CD4-positive, alpha-beta T cell treated with Interleukin-17A for 4 hours (primary cell): ENCODE results near the gene KLF15.

Experiments
- DNase-seq: peaks from one replicate; pipeline ENCODE4 v3.0.0-alpha.2; 2020; ENCODE audit warnings: mixed read lengths

Gene KLF15

DNA sequence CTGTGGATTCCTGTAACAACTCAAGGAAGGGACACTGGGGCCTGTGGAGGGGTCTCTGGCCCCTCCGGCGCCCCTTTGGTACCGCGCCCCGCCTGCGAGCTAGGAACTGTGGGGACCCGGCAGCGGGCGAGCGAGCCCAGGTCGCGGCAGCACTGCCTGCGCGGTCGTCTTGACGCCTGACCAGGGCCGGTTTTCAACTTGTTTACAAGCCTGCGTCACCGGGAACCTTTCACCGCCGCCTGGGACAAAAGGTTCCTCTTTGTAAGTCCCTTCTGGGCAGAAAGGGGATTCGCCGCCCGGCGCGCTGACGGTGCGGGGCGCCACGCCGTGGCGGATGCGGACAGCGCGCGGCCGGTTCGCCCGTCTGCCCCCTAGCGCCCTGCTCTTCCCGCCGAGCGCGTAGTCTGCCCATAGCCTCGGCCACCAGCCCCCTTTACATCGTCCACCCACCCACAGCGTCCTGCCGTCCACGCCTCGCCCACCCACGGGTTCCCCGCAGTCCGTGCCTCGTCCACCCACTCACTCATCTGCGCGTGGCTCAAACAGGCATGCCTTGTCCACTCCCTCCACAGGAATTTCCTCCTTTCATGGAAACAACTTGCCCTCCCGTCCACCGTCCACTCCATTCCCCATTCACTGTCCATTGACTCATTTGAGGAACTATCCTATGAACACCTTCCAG is 32.0 kb upstream of the KLF15 start:
- peak; percentile 36 for DNase-seq

DNA sequence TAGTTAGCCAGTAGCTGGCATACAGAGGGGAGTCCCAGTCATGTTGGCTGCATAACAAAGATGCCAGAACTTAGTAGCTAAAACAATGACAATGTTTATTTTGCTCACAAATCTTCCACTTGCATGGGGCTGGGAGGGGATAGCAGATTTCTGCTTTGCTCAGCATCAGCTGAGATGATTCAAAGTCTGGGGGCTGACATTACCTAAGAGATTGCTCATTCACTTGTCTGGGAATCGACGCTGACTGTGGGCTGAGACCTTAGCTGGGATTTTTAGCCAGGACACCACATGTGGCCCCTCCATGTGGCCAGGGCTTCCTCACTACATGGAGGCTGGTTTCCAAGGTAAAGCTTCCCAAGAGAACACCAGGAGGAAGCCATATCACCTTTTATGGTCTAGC is 24.8 kb upstream of the KLF15 start:
- DNase-seq: no peak

DNA sequence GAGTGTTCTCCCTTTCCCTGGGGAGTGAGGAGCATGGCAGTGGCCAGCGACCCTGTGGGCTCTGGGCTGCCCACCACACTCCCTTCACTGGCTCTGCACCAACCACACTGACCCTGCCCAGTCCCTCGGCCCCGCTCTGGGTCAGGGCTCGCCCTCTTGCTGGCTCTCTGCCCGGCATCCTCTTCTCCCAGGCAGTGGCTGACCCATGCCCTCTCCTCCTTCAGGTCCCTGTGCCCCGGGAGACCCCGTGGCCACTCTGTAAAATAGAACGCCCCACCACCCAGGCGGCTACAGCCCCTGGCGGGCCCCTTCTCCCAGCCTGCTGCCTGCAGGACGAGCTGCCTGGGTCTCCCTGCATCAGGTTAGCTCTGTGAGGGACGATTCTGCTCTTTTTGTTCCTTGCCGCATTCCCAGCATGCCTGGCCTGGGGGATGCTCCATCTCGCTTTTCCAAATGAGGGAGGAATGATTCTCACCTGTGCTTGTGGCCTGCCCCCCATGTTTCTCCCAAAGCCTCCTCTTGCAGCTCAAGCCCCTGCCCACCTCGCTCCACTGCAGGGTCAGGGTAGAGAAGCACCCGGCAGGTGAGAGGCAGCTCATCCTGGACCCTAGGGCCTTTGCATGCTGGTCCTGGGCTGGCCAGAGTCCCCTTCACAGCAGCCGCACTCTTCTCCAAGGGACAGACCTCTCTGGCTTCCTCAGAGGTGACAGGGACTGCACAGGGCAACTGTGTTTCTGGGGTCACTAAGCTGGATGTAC is 23.0 kb upstream of the KLF15 start:
- no peak for DNase-seq

DNA sequence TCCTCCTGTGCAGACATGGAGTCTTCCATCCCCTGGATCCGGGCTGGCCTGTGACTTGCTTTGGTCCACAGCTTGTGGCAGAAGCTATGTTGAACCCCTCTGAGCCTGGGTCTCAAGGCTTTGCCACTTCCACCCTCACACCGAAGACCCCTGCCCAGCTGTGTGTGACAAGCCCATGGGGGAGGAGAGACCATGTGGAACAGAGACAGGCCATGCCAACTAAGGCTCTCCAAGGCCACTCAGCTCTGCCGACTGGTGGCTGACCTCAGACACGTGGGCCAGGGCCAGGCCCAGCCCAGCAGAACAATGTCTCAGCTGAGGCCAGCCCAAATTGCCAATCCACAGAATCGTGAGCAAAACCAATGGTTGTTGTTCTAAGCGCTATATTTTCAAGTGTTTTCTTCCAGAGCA is 21.1 kb upstream of the KLF15 start:
- DNase-seq: no peak

DNA sequence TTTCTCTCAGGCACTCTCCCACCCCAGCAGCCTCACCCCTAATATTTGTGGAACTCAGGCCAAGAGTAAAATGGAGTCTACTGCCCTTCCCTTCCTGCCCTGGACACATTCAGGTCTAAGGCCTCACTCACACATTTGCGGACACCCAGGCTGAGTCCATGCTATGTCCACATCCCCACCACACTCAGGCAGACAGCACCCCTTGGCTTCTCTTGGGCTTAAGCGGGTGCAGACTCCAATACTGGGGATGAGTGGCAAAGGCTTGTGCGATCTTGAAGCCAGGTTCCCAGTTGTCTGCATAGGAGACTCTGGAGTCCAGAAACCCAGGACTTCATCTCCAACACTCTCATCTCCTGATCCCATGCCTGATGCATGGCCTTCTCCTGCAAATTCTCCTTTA is 20.0 kb upstream of the KLF15 start:
- DNase-seq: no peak

DNA sequence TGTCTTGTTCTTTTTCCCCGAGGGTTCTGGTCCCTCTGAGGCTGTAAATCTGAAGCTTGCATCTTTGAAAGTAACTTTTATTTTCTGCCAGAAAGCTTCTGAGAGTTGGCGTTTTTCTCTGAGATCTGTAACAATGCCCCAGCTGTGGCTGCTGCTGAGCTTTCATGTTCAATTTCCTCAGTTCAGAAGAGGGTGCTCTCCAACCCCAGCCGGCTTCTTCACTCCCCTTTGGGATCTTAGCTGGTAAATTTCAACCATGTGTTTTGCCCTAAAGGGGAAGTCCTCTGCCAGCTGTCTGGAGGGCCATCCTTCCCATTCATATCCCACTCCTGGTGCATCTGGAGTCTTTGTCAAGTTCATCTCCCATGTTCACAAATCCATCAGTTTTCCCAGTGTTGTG is 19.2 kb upstream of the KLF15 start:
- DNase-seq: no peak

DNA sequence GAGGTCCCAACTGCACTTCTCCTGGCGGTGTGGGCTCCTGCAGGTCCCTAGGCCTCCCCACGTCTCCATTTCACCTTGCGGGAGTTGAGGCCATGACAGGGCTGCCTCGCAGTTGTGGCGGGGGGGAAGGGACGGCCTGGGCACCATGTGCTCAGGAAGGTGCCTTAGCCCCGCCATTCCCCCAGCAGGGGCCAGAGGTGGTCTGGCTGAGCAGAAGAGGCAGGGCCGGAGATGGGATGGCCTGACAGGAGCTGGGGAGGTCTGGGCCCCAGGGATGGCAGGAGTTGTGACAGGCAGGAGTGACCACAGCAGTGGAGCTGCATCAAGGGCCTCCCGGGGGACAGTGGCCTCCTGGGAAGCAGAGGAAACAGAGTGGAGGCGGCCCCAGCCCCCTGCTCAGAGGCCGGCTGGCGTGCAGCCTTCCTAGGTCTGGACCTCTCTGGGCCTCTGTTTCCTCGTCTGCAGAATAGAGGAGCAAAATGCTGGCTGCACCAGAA is 18.7 kb upstream of the KLF15 start:
- no peak for DNase-seq

DNA sequence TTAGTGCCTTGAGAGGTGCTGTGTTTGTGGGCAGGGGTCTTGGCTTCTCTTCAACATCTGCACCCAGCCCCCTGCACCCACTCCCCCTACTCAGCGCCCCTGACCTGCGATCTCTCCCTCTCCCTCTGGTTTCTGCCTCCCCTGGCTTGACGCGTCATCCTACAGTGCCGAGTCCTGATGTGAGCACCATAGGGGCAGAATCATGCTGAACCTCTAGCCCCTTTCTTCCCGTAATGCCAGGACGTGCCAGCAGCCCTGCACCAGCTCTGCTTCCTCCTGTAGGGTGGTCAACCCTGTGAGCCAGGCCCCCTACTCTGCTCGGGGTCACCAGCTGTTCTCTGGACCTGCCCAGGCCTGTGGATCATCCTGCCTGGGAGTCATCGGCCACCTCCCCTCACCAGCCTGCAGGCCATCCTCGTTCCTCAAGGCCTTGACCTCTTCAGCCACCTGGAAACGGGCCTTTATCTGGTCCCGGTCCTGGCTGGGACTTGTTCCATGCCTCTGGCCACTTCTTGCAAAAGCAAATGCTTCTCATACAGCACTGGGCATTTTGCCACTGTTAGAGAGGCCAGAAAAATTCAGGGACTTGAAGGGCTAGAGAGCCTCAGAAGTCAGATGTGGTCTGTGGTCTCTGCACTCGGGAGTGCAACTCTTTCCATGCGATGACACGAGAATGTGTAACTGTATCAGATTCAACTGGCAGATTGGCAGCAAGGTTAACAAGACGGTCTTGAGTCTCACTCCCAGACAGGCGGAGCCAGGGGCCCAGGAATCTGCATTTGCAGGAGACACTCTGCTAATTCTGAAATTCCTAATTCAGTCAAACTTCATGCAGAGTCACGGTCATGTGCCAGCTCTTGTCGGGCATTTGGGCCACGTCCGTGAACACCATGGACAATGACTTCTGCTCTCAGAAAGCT is 16.7 kb upstream of the KLF15 start:
- DNase-seq: no peak

DNA sequence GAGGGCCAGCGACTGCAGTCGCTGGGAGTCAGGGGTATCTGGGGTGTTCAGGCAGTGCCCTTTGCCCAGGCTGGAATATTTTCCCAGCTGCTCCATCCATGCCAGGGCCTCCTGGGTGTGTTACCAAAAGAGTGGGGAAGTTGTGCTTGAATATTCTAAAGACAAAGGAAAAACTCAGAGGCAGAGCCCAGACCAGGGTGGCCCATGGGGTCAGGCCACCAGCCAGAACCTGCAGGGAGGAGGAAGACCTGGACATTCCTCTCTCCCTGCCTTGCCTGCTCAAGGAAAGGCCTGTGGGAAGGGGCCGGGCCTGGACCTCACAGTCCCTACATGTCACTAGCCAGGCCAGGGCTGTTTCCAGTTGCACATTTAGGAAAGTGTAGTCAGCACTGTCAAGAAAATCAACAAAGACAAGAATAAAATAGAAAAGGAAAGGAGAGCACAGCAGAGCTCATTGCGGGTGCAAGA is 16.0 kb upstream of the KLF15 start:
- no peak for DNase-seq

DNA sequence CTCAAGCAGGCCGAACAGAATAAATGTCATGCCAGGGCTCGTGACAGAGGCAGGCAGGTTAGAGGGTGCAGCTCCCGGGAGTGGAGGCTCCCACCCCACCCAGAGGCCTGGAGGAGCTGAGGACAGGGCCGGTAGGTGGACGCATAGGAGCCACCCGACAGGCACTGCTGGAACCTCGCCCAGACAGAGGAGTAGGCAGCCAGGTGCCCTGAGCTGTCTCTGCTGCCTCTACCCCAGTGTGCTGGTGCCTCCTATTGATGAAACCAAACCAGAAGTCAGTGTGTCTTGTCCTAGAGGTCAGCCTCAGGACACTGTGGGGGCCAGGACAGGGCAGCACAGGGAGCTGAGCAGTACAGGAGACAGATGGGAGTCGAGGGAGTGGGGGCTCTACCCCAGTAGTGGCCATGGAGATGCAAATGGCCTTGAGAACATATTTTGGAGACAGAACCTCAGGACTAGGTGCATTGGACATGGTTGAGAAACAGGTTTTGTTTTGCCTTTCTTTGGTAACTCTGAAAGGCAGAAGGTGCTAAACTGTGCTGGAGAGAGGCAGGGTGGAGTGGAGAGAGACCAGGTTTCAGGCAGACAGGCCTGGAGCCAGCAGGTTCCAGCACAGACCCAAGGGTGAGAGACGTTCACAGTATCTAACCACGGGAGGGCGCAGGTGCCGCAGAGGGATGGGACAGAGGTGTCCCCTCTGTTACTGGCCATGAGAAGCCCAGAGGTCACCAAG is 15.4 kb upstream of the KLF15 start:
- no peak for DNase-seq

DNA sequence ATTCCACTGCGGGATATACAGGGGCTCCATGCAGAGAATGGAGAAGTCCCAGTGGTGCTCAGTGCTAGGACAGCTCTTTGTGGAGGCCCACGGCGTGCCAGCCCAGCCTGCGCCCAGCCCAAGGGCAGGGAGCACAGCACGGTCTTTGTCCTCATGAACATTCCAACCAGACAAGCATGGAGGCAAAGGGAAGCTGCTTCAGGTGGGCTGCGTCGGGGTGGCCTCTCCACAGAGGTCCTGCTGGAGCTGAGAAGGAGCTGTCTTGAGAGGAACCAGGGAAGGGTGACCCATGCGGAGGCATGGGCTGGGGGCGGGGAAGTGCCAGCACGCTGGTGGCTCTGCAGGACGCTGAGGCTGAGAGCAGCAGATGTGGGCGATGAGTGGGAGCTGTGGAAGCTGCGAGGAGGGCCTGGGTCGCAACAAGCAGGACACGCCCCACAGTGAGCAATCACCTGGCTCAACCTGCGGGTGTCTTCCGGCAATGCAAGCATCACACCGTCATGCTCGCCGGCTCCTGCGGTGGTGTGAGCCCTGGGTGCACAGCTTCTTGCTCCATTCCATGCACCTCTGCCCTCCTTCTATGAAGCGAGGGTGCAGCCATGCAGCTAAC is 14.0 kb upstream of the KLF15 start:
- no peak for DNase-seq

DNA sequence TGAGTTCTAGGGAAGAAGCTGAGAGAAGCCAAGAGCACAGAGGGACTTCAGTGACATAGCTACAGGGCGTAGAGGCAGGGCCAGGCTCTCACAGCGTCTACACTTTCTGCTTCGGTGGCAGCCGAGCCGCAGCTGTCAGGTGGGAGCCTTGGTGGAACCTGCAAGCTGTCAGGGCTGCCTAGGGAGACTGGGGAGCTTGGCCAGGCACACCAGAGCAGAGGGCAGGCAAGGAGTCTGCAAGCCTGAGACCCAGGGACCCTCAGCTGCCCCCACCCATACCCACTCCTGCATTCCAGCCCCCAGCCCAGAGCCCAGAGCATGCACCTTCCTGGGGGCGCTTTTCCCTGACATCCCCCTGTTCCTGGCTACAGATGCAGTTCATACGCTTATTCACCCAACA is 13.4 kb upstream of the KLF15 start:
- no peak for DNase-seq

DNA sequence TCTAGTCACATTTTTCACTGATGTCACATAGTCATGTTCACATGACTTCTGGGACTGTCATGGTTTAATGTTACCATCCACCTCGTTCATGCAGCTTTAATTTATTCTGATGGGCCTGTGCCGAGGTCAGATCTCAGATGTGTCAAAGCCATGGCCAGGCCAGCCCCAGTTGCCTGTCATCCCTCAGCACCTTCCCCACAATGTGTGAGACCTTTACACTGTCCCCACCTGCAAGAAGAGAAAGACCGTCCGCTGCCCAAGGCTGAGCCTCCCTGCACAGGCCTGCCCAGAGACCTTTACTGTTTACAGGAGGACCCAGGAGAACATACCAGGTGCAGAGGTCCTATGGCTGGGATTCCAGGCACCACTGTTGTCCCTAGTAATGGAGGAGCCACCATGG is 12.8 kb upstream of the KLF15 start:
- DNase-seq: no peak

DNA sequence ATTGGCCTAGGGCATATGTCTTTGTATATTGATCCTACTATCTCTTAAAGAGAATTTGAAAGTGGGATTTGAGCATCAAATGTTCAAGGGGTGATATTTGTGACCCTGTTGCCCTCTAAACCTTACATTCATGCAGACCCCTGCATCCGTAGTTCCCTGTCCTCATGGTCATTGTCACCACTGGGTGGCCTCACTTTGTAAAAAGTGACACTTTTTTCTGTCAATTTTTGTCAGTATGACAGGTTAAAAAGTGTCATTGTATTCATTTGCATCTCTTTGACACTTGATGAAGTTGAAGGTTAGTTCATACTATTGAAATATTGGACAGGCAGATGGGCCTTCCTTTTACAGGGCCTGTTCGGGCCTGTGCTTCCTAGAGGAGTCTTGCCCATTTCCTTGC is 12.3 kb upstream of the KLF15 start:
- no peak for DNase-seq

DNA sequence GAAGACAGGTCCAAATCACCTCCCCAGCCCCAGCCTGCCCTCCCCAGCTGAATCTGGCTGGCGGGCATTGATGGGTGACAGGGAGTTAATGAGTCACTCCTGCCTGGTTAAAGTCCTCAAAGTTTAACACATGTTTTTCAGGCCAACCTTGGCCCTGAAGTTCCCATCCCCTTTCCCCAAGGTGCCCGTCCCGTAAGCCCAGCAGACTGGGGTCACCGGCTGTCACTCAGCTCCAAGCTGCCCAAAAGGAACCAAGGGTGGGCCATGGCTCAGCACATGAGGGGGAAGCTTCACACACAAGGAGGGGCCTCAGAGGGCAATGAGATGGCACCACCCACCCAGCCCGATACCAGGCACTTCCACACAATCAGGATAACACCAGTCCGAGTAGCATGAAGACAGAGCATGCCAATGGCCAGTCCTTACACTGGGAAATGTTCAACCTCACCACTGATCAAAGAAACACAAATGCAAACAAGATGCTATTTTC is 10.2 kb upstream of the KLF15 start:
- DNase-seq: no peak

DNA sequence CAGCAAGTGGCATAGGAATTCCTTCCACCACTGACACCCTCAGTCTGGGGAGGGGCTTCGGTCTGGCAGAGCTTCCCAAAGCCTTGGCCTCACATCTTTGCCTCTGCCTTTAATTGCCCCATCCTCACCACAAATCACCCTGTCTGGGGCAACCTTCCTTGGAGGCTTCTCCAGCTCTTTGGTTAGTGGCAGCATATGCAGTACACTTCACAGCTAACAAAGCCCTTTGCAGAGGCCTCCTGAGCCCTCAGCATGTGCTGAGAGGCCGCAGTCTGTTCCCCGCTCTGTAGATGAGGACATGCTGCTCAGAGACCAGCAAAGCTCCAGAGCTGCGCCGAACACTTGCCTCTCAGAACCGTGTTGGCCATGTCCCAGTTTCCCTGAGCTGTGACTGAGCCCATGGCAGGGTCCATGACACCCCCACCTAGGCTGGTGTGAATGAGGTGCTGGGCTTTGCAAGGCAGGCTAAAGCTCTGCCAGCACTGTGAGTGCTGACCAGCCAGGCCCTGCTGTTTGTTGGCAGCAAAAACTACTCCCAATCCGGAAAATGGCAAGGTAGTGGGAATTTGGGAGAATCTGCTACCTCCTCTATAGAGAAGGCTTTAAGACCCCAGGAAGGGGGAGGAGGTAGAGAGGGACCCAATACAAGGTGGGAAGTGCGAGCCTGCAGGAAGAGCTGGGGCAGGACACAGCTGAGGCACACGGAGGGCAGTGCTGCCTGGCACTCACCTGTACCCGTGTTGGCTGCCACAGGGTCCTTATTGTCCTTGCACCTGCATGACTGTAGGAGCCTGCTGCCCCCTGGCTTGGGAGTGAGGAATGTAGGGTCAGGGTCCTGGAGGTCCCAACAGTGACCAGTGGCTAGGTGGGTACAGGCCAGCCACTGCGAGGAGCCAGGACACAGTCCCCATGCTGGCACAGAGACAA is 8.4 kb upstream of the KLF15 start:
- DNase-seq: no peak

DNA sequence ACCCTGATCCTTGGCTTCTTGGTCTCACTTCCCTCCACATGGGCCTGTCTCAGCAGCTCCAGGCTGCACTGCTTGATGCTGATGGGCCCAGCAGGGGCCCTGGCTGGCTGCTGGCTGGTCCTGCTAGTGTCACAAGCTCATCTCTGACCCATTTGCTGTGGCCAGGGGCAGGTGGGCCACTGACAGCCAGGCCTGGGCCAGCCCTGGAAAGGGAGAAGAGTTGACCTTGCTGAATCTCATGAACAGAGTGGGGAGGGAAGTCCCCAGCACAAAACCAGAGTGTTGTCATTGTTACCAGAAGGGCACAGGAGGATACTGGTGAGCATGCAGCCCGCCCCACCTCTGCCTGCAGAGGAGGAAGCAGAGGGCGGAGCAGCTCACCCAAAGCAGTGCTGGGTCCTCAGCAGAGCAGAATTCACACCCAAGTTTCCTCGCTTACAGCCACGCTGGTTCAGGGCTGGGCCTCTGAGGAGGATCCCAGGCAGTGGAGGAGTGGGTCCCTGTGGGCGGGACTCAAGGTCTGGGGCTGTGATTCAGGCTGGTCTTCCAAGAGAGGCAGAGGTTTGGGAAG is 7.6 kb upstream of the KLF15 start:
- no peak for DNase-seq

DNA sequence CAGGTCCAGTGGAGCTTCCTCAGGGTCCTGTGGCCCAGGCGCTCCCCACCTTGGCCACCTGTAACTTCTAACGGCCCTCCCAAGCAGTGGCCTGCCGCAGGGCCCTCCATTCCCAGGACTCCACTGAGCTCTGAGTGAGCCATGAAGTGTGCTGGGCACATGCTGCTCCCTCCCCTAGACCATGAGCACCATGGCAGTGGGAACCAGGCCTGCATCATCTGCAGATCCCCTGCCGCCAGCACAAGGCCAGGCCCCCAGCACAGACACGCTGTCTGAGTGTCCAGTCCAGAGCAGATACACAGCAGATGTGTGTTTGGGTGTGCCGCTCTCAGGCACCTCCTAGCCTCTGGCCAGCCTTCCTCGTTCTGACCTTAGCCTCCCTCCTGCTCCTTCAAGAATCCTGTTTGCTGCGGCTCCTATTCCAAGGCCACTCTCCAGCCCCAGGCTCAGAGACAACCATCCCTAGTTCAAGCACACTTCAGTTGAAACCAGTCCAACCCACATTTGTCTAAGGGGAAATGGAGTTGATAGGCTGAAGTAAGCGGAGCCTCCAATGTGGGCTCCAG is 7.0 kb upstream of the KLF15 start:
- DNase-seq: no peak

DNA sequence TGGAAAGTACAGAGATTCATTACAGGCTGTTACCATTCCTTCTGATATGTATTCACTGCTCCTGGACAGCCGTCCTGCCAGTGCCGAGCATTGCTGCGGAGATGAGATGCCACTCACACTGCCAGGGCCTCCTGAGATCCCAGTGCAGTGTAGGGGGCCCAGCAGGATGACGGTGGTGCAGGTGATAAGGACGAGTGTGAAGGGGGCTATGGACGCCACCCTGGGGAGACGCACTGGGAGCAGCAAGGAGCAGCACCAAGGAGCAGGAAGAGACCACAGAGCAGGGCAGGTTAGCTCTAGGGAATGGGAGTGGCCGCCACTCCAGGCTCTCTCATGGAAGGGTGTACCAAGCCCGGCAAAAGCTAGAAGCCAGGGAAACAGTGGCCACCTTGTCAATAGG is 4.0 kb upstream of the KLF15 start:
- no peak for DNase-seq

DNA sequence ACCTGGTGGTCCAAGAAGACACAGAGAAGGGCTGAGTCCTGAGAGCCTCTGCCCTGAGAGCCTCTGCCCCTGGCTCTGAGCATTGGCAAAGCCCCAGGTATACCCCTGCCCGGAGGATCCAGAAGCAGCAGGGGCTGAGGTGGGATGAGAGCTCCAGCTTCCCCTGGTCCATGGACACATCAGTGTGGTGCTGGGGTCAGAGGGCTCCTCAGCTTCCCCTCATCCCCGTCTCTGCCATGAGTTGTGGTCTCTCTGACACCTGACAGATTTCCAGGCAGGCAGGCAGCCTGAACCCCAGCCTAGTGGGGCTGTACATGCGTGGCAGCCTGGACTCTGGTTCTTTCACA is 3.5 kb upstream of the KLF15 start:
- DNase-seq: no peak
